Measurements from ENCODE around the gene MARCHF4.
"Not testable (repeated sequence)": the region's sequence is repeated elsewhere in the genome, so short reads cannot be mapped to it uniquely, and the experiment has no call there.

MARCHF4 gene

DNA sequence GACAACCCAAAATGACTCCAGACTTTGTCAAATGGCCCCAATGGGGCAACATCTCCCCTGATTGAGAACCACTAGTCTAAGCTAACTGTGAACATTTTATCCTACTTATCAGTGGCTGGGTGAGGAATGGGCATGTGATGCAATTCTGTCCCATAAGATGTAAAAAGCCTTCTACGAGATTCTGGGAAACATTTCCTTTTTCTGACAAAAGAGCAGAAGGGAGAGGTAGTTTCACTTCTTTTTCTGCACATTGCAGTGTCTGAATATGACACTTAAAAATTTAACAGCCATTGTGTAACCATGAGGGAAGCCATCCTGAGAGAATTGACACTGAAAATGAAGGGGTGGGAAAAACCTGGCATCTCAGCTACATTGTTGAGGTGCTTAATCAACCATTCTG lies 17.3 kb upstream of the MARCHF4 start:
- DNase-seq = no peak

GRCh38 chr2:216388046-216388884 lies 16.0 kb upstream of the MARCHF4 start:
- DNase-seq = no peak

DNA sequence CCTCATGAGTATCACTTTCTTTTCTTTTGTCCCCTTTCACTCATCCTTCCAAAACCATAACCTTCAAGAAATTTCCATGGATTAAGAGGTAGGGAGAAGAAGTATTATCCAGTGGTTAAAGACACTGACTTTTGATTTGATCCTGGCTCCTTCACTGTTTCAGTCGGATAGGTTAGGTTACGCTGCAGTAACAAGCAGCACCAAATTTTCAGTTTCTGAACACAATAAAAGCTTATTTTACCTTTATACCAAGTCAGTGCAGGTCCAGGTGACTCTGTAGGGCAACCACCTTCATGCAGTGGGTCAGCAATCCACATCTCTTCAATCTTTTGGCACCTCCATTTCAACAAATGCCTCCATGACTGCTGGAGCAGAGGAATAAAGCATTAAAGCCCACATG lies 15.0 kb upstream of the MARCHF4 start:
- DNase-seq = no peak

- DNase-seq = no peak
Observed at GRCh38 chr2:216385478-216385877, 13.2 kb upstream of the MARCHF4 start.

DNA sequence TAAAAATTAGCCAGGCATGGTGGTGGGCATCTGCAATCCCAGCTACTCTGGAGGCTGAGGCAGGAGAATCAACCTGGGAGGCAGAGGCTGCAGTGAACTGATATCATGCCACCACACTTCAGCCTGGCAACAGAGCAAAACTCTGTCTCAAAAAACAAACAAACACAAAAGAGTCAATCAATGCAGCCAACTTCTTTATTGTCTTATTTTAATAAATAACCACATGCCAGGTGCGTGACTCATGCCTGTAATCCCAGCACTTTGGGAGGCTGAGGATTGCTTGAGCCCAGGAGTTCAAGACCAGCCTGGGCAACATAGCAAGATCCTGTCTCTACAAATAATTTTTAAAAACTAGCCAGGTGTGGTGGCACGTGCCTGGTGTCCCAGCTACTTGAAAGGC lies 12.1 kb upstream of the MARCHF4 start:
- DNase-seq = not testable (repeated sequence)

GRCh38 chr2:216379977-216380376 lies 7.7 kb upstream of the MARCHF4 start:
- DNase-seq = no peak

- no peak for DNase-seq
Observed at GRCh38 chr2:216375286-216375685, 3.0 kb upstream of the MARCHF4 start.

- no peak for DNase-seq
Observed at GRCh38 chr2:216373896-216374295, 1.6 kb upstream of the MARCHF4 start.

DNA sequence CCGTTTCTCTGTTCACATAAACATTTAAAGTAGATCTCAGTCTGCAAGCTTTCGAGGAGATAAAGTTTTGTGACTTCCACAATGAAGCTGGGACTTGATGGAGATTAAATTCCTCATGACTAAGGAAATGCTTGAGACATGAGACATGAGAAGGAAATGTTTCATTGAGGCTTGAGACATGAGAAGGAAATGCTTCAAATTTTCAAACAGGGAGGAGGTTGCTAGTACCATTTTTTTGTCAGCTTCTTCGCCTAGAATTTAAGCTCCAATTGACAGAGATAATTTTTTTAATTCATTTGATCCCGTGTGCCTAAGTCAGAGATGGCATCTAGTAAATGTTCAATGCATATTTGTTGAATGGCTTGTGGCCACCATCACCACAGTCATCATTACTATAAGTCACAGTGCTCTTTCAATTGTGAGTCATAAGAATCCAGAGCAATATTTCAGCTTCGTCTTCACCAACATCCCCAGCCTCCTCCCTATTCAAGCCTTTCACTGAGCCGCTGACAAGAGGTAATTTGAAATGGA lies 543 bp upstream of the MARCHF4 start:
- no peak for DNase-seq

GRCh38 chr2:216370961-216371712 lies 1.1 kb downstream of the MARCHF4 start:
- DNase-seq = no peak

DNA sequence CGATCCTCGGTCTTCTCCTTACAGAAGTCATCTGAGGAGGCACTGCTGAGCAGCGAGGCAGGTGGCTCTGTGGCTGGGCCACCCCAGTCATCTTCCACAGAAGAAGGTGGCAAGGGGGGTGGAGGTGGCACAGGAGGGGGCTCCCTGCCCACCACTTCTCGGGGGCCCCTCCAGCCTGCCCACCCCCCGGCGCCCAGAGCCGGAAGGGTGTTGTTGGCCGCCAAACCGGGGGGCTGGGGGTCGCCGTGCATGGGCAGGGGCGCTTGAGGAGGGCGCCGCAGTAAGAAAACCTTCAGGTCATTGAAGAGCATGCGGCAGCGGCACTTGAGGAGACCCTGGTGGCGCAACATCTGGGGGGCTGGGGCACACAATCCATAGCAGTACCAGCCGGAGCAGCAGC lies 2.5 kb downstream of the MARCHF4 start:
- DNase-seq = no peak

- no peak for DNase-seq
Observed at GRCh38 chr2:216366777-216367471, 5.4 kb downstream of the MARCHF4 start.

DNA sequence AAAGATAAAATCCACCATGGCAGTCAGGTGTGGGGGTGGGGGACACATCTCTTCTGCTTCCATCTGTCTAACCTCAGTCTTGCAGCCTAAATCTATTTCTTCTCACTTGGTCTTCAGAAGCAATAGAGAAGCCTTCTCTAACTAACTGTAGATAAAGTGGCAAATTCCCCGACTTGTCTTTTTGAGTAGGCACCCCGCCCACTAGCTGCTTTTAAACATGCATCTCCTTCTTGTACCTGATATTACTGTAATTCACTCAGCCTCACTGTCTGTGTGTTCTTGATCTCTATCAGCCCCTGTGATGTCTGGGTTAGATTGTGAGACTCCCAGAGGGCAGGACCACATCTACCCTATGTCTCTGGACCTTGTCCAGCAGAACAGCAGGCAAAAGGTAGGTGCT lies 6.8 kb downstream of the MARCHF4 start:
- DNase-seq = no peak

DNA sequence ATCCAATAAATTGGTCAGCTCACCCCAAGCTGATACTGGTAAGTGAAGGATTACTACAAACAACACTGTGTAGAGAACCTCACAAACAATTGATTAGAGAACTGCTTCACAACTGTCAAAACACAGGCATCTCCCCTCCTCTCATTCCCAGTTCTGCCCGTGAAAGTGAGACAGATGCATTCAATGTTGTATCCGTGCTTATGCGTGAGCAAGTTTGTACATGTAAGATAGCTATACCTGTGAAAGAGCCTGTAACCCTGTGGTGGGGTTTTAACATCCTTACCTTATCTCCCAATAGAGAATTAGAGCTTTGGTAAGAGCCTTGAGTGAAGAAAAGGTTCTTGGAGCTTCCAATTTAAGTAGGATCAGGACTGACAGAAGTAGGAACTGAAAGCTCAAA lies 9.1 kb downstream of the MARCHF4 start:
- no peak for DNase-seq

- no peak for DNase-seq
Observed at GRCh38 chr2:216362730-216363129, 9.6 kb downstream of the MARCHF4 start.

DNA sequence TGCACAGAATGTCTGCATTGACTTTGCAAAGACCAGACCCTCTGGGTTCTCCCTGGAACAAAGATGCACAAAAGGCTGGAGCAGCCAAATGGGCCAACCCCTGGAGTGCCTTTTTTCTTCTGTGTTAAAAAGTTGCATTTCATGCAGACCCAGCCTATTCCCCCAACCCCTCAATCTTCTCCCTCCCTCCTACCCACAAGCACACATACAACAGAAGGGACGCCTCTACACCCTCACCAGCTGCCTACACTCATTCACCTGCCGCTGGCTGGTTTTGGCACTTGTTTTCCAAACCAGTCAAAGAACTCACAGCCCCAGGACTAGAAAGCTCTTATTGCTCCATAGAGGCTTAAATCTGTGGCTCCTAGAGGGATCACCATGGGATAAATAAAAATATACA lies 16.6 kb downstream of the MARCHF4 start:
- no peak for DNase-seq

DNA sequence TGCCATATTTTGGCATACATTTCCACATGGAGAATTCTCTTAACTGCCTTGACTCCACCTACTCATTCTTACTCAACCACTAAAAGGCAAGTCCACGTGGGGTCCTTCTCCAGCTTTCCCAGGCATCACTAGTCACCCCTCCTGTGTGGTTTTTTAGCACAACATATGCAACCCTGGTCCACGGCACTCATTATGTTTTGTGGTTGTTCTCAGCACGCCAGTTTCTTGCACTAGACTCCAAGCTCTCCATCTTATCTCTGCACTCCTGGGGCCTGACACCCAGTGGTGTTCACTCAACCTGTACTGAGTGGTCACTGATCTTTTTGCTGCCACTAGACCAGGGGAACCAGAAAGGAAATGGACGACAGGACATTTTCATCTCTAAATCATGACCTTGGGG lies 18.0 kb downstream of the MARCHF4 start:
- no peak for DNase-seq

DNA sequence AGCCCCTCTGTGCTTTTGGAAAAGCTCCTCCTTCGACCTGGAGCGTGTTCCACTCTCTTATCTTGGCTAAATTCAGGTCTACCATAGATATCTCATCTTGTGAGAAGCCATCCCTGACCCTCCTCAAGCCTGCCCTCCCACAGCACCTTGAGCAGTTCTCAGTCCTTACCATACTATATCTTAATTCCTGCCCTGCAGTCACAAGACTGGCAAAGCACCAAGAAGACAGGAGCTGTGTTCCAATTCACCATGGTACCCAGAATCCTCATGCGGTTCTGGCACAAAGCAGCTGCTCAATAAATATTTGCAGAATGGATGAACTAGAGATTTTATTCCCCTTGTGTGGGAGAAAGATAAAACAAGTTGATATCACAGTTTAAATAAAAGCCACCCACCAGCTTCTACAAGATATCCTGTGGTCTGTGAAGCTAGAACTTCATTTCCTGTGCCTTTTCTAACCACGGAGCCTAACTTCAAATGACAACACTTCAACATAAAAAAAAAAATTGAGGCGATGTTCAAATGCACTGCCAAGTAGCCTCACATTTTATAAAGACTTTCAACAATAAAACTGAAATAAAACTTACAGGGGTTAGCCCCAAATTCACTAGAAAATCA lies 19.5 kb downstream of the MARCHF4 start:
- DNase-seq = no peak

GRCh38 chr2:216351172-216351925 lies 20.9 kb downstream of the MARCHF4 start:
- no peak for DNase-seq

DNA sequence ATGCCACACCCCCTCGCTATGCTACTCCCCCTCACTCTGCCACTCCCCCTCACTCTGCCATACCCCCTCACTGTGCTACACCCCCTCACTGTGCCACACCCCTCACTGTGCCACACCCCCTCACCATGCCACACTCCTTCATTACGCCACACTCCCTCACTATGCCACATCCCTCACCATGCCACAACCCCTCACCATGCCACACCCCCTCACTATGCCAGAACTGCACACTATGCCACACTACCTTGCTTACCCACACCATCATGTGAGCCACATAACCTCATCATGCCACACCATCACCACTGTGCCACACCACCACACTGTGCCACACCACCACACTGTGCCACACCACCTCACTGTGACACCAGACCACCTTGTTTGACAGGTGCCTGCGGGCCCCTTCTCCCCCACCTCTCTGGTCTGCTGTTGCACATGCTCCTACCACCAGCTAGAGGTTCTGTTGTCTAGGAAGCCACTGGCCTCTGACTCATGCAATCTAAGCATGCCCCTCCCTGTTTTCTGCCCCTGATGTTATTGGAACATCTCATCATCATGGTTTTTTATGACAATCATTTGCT lies 22.0 kb downstream of the MARCHF4 start:
- DNase-seq = no peak

DNA sequence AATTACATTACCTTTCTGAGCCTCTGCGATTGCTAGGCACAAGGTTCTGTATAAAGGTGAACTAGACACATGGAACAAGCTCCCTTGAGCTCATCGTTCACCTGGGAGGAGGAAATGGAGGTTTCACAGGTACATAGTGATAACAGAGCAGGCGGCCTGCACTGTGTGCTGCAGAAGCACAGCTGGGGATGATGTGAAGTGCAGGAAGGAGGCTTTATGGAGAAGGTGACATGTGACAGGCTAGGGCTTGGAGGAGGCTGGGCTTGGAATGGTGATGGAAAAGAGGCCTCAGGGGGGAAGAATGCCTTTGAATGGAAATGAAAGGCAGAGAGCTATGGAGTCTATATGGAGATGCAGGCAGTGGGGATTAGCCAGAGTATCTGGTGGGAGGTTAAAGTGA lies 22.9 kb downstream of the MARCHF4 start:
- DNase-seq = no peak

- no peak for DNase-seq
Observed at GRCh38 chr2:216348756-216349308, 23.5 kb downstream of the MARCHF4 start.
